ENCODE results near the gene USP9X.

- TF ChIP-seq CTCF (IDR thresholded peaks at IDR 0.05) (no peak), POLR2AphosphoS5 (IDR thresholded peaks at IDR 0.05; ENCODE audit: insufficient read depth in 1 of 2, low read depth in 1 of 2) (no peak)
Observed at GRCh38 chrX:41250867-41251266, 165.6 kb downstream of the USP9X start.

Data from vagina (tissue), 2 donors.